HG03175 (cell line): ENCODE data around the gene SNX20.
A peak's percentile ranks its signal among the peaks of the same experiment; 100 is the strongest.

ENCODE experiments used
- ATAC-seq: cut with Tn5 transposase; IDR thresholded peaks from one replicate; pipeline ENCODE4 v1.9.1; 2021; ENCODE audit warnings: mild to moderate bottlenecking, moderate library complexity; ENCODE audit not compliant: unreplicated experiment

SNX20 gene

GRCh38 chr16:50705436-50706110, 24.5 kb upstream of the SNX20 start:
- ATAC-seq, result no peak

DNA sequence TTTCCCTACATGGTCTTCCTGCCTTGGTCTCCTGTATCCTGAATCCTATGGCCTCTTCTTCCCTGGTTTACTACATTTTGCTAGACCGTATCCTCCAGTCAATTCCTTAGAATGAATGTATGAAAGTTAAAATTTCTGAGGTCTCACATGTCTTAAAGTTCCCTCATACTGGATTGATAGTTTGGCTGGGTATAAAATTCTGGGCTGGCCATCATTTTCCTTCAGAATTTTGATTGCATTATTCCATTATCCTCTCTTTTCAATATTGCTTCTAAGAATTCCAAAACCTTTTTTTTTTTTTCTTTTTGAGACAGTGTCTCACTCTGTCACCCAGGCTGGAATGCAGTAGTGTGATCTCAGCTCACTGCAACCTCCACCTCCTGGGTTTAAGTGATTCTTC, 23.1 kb upstream of the SNX20 start:
- no peak for ATAC-seq

DNA sequence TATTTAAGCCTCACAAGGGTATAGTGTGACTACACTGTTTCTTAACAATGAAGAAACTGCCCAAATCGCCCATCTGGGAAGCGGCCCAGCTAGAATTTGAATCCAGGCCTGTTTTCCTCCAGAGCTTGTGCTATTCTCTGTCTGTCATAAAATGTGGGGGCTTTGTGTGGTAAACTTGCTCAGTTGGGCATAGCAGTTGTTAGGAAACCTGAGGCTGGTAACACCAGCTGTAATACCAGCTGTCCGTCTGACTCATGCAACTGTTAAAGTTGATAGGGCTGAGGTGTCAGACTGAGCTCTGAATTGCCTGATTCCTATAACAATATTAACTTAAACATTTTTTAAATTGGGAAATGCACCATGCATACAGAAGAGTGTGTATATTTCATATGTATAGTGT, 21.6 kb upstream of the SNX20 start:
- no peak for ATAC-seq

DNA sequence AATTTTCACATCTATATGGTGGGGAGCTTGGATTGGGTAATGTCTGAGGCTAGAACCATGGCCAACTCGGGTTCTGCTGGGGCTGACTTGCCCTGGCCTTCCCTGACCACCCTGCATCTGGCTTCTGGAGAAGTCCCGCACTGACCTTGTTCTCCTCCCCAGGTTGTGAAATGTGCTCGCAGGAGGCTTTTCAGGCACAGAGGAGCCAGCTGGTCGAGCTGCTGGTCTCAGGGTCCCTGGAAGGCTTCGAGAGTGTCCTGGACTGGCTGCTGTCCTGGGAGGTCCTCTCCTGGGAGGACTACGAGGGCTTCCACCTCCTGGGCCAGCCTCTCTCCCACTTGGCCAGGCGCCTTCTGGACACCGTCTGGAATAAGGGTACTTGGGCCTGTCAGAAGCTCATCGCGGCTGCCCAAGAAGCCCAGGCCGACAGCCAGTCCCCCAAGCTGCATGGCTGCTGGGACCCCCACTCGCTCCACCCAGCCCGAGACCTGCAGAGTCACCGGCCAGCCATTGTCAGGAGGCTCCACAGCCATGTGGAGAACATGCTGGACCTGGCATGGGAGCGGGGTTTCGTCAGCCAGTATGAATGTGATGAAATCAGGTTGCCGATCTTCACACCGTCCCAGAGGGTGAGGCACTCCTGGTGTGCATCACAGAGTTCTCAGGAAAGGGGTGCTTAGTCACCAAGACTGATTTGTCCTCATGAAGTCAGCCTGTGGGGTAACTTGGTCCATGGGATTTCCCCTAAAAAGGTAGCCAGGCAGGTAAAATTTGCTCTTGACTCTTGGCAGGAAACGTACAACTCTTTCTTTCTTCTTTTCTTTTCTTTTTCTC, 18.4 kb upstream of the SNX20 start:
- no peak for ATAC-seq

DNA sequence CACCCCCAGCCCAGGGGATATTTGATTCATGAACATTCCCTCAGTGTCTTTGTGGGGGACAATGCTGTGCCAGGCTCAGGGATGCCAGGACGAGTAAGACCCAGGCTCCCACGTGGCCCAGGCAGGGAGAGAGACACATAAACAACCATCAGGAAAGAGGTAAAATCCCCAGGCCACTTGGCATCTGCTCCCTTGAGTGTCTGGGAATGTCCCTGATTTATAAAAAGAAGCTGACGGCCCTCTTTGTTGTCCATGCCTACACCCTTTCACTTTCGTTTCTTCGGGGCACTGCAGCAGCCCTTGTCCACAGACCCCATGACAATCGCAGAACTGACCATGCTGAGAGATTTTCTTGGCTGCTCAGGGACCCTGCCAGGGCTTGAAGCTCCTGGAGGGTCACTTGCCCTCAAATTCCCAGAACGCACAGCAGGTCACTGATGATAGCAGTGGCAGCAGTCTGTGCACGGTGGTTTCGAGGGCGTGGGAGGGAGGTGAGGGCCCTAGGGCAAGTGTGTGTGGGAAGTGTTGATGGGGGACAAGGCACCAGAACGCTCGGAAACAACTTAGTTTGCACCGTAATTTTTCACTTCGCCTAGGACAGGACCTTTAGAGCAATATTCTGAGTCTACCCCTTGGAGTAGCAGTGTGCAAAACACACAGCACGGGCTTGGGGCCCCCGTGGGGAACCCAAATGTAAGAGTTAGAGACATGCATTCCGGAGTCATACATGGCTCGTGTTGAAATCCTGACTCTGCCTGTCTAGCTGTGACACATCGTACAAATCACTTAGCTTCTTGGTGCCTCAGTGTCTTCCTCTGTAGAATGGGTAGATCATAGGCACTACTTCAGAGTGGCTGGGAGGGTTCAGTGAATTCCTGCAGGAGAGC, 17.0 kb upstream of the SNX20 start:
- ATAC-seq, result peak; percentile 36

DNA sequence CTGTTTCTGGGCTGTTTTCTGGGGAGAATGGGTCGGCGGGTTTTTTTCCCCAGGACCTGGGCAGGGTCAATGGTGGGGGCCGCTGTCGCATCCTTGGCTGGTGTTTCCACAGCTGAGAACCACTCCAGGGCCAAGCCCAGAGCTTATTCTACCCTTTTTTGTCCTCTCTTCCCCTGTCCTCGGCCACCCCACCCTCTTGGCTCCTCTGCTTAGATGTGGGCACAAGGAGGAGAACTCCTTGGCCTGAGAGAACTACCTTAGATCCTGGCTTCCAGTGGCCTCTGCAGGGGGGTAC, 16.3 kb upstream of the SNX20 start:
- no peak for ATAC-seq

DNA sequence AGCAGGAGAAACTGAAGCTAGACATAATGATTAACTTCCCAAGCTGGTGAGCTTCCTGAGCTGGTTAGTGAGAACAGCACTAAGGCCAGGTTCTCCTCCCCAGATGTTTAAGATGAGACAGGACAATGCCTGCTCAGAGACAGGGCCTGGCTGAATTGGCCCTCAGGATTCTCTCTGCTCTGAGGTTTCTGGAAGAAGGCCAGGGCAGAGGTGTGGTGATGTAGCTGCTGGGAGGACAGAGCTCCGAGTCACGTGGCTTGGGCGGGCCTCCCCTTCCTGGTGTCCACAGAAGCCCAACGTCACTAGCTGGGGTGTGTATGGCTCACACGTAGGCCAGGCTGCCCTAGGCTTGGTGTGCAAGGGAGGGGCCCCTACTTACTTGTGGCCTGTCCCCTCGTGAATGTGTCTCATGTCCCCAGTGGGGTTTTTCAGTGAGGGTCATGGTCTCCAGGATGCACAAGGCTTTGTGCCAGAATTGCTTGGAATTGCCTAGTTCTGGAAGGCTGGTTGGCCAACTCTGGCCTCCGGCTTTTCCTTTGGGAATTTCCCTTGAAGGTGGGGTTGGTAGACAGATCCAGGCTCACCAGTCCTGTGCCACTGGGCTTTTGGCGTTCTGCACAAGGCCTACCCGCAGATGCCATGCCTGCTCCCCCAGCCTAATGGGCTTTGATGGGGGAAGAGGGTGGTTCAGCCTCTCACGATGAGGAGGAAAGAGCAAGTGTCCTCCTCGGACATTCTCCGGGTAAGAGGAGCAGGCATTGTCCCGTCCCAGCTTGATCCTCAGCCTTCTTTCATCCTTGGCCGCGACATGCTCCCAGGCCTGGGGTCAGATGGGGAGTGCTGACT, 15.7 kb upstream of the SNX20 start:
- peak; percentile 68 for ATAC-seq

DNA sequence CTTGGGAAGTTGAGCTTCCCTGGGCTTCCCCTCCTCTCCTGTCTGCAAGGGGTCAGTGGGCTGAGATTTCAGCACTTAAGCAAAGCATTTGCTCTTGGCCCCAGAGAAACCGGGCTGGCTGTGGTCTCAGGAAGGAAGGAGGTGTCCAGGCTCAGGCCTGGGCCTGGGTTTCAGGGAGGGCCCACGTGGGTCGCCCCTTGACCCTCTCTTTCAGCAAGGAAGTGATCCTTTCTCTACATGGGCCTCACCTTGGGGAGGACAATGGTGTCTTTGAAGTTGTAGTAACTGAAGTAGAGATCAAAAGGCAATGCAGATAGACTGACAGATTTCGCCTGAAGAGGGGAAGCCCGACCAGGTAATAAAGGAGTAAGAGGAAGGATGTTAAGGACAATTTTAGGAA, 15.0 kb upstream of the SNX20 start:
- ATAC-seq, result no peak

GRCh38 chr16:50695017-50696000, 14.2 kb upstream of the SNX20 start:
- ATAC-seq, result no peak

DNA sequence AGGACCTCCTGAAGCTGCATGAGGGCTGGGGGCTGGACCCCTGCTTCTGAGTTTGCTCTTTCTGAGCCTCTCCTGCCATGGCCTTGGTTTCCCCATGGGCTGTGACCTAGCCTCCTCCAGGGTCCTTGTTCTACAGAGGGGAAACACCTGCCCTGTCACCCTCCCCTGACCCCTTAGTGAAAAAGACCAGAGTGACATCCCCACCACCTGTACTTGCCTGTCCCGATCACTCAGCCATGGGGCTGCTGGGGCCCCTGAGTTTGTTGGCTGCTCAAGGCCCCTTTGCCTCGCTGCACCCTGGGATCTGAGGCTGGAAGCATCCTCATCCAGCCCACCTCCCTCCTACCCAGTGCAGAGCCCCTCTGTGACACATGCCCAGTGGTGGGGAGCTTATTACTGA, 13.1 kb upstream of the SNX20 start:
- ATAC-seq, result no peak

DNA sequence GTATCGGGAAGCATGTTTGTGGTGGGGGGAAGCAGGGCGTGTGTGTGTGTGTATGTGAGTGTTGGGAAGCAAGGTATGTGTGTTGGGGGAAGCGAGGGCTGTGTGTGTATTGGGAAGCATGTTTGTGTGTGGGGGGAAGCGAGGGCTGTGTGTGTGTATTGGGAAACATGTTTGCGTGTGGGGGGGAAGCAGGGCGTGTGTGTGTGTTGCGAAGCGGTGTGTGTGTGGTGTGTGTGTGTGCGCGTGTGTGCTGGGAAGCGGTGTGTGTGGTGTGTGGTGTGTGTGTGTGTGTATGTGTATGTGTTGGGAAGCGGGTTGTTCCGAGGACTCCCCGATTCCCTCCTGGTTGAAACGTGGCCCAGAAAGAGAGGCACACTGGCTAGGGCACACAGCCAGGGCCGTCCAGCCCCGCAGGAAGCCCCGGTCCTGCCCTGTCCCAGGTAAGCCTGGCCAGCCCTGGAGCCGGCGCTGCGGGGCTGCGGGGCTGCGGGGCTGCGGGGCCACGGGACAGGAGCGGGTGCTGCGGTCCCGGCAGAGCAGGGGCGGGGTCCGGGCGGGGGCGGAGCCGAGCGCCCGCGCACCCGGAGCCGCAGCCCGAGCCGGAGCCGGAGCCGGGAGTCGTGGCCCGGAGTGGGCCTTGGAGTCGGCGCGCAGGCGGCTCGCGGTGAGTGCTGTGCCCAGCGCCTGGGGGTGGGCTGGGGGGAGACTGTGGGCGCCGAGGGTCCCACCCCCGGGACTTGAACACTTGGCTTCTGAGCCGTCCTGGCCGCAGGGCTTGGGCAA, 12.1 kb upstream of the SNX20 start, which contains the start of gene NOD2:
Gene NOD2, plus strand, starts transcription at position 608 of the 783 bp plus-strand sequence. CDS start 5,890 bp downstream, outside the sequence.
- no peak for ATAC-seq

DNA sequence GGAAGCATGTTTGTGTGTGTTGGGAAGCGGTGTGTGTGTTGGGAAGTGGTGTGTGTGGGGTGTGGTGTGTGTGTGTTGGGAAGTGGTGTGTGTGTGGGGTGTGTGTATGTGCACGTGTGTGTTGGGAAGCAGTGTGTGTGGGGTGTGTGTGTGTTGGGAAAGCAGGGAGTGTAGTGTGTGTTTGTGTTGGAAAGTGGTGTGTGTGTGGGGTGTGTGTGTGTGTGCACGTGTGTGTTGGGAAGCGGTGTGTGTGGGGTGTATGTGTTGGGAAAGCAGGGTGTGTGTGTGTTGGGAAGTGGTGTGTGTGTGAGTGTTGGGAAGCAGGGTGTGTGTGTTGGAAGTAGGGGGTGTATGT, 11.5 kb upstream of the SNX20 start:
- ATAC-seq, result no peak

GRCh38 chr16:50690177-50690576, 9.1 kb upstream of the SNX20 start:
- no peak for ATAC-seq

DNA sequence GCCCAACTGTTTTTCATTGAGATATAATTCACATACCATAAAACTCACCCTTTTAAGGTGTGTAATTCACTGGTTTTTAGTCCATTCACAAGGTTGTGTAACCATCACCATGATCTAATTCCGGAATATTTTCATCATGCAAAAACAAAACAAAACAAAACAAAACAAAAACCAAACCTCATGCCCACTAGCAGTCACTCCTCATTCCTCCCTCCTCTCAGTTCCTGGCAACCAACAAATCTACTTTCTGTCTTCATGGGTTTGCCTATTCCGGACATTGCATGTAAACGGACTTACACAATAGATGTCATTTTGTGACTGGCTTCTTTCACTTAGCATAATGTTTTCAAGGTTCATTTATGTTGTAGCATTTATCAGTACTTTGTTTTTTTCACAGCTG, 7.8 kb upstream of the SNX20 start:
- no peak for ATAC-seq

GRCh38 chr16:50688083-50688482, 7.0 kb upstream of the SNX20 start:
- no peak for ATAC-seq

- ATAC-seq, result no peak
Observed at GRCh38 chr16:50685462-50686063, 4.5 kb upstream of the SNX20 start.

GRCh38 chr16:50684823-50685461, 3.8 kb upstream of the SNX20 start:
- ATAC-seq, result no peak
